HK-2 (cell line): ENCODE measurements around the gene LRRC8D.

Source experiments
- DNase-seq: peaks from one replicate; pipeline ENCODE4 v3.0.0-alpha.2; 2018; ENCODE audit not compliant: unreplicated experiment

The LRRC8D gene

GRCh38 chr1:89870998-89871397, 50.2 kb downstream of the LRRC8D start:
- DNase-seq = no peak

GRCh38 chr1:89871768-89872473, 51.1 kb downstream of the LRRC8D start:
- no peak for DNase-seq

- DNase-seq = no peak
Observed at GRCh38 chr1:89872567-89872966, 51.7 kb downstream of the LRRC8D start.

- no peak for DNase-seq
Observed at GRCh38 chr1:89873288-89873687, 52.5 kb downstream of the LRRC8D start.

- no peak for DNase-seq
Observed at GRCh38 chr1:89873770-89874169, 52.9 kb downstream of the LRRC8D start.

- DNase-seq = no peak
Observed at GRCh38 chr1:89876463-89876862, 55.6 kb downstream of the LRRC8D start.

- no peak for DNase-seq
Observed at GRCh38 chr1:89877756-89878155, 56.9 kb downstream of the LRRC8D start.

GRCh38 chr1:89878256-89878655, 57.4 kb downstream of the LRRC8D start:
- no peak for DNase-seq

GRCh38 chr1:89880679-89881078, 59.8 kb downstream of the LRRC8D start:
- no peak for DNase-seq

- DNase-seq = no peak
Observed at GRCh38 chr1:89881415-89882058, 60.7 kb downstream of the LRRC8D start.

GRCh38 chr1:89882348-89883029, 61.7 kb downstream of the LRRC8D start:
- DNase-seq = no peak

- DNase-seq = no peak
Observed at GRCh38 chr1:89883030-89883379, 62.2 kb downstream of the LRRC8D start.

GRCh38 chr1:89884718-89885596, 64.1 kb downstream of the LRRC8D start:
- DNase-seq = no peak

- no peak for DNase-seq
Observed at GRCh38 chr1:89887270-89887669, 66.4 kb downstream of the LRRC8D start.

- DNase-seq = no peak
Observed at GRCh38 chr1:89887713-89888112, 66.9 kb downstream of the LRRC8D start.

- DNase-seq = no peak
Observed at GRCh38 chr1:89888480-89889322, 67.9 kb downstream of the LRRC8D start.

- no peak for DNase-seq
Observed at GRCh38 chr1:89889323-89889615, 68.4 kb downstream of the LRRC8D start.

- no peak for DNase-seq
Observed at GRCh38 chr1:89890085-89890752, 69.4 kb downstream of the LRRC8D start.

GRCh38 chr1:89892816-89893215, 72.0 kb downstream of the LRRC8D start:
- no peak for DNase-seq

GRCh38 chr1:89894210-89895201, 73.7 kb downstream of the LRRC8D start:
- no peak for DNase-seq
